AG04449 (cell line): ENCODE measurements around the gene ACER3.

Experiments
- CTCF ChIA-PET: fragments of 350-600 bp; formaldehyde crosslinking; extraction: SDS; loops from one replicate; lab custom pipeline; 2021; ENCODE audit warnings: antibody characterized with exemption; lab: Yijun Ruan, JAX
- POLR2A ChIA-PET: fragments of 400-600, 350-600 bp; formaldehyde crosslinking; extraction: SDS; loops from one replicate; lab custom pipeline; 2020; ENCODE audit warnings: antibody characterized with exemption, inconsistent platforms; lab: Yijun Ruan, JAX
- DNase-seq: peaks from one replicate; pipeline ENCODE4 v3.0.0-alpha.2; 2010; ENCODE audit warnings: low read depth, low spot score
- H3K4me3 ChIP-seq: 2 replicates; pipeline ENCODE4 v1.5.1; 2011; ENCODE audit warnings: low read depth, mild to moderate bottlenecking, control low read depth, low read length
- CTCF ChIP-seq: IDR thresholded peaks from one replicate; pipeline ENCODE4 v1.5.1; 2011; ENCODE audit warnings: mild to moderate bottlenecking, moderate library complexity, low read length, control low read depth, inconsistent platforms; ENCODE audit not compliant: insufficient read depth; ENCODE audit errors: missing control alignments

ACER3 gene

GRCh38 chr11:77066229-77067042 lies 205.7 kb downstream of the ACER3 start, which contains the start of gene CAPN5:
Gene CAPN5, plus strand, starts transcription at chr11:77066971. Its CDS starts 17,916 bp downstream, at chr11:77084887.
- peak; percentile 67 for TF ChIP-seq CTCF
- ChIA-PET CTCF (interaction anchor here (0.7 to 5.2 kb wide), 9 partner anchors 9 to 122 kb away, joined by 3 to 86 read pairs (median 4); no protein-coding TSS in a partner anchor), POLR2A (interaction anchor here (0.7 to 1.0 kb wide), 6 partner anchors 15 to 56 kb away, joined by 3 to 10 read pairs (median 4); no protein-coding TSS in a partner anchor)
- no peak for DNase-seq
- peak within 1 kb of the TSS; percentile 72 for H3K4me3 ChIP-seq

GRCh38 chr11:77067861-77068443 lies 207.2 kb downstream of the ACER3 start:
- ChIA-PET POLR2A (no interaction called here), CTCF (interaction anchor here (3.0 kb wide), 1 partner anchor 23 kb away, joined by 20 read pairs; no protein-coding TSS in a partner anchor)
- TF ChIP-seq CTCF: no peak
- no peak for DNase-seq
- H3K4me3 ChIP-seq: peak overlapping the region; percentile 72

- H3K4me3 ChIP-seq: peak overlapping the region; percentile 72; the same call in 1 of the 2 replicates
- POLR2A ChIA-PET: no interaction called here
- no peak for DNase-seq
- TF ChIP-seq CTCF: no peak
- CTCF ChIA-PET: interaction anchor here (1.2 to 3.0 kb wide), 4 partner anchors 11 to 33 kb away, joined by 4 to 20 read pairs (median 8); no protein-coding TSS in a partner anchor
These were observed 208.0 kb downstream of the ACER3 start for GRCh38 chr11:77068457-77069335.

GRCh38 chr11:77069336-77069968 lies 208.7 kb downstream of the ACER3 start:
- no peak for DNase-seq
- CTCF ChIA-PET: interaction anchor here (1.2 to 3.0 kb wide), 5 partner anchors 10 to 32 kb away, joined by 3 to 20 read pairs (median 4); no protein-coding TSS in a partner anchor
- POLR2A ChIA-PET: no interaction called here
- H3K4me3 ChIP-seq: no peak overlapping the region
- TF ChIP-seq CTCF: no peak

GRCh38 chr11:77069969-77070582 lies 209.4 kb downstream of the ACER3 start:
- no peak for DNase-seq
- H3K4me3 ChIP-seq: no peak overlapping the region
- ChIA-PET POLR2A (no interaction called here), CTCF (interaction anchor here (1.2 to 3.0 kb wide), 5 partner anchors 9 to 32 kb away, joined by 3 to 20 read pairs (median 4); no protein-coding TSS in a partner anchor)
- TF ChIP-seq CTCF: no peak
